Measurements from ENCODE around the gene PRKCI. TPM values are rescaled to one million over a fixed set of nuclear protein-coding genes. Genes with fewer than 3 reads are reported as not detected.

The PRKCI gene
- total and polyA plus RNA-seq, 10 donors: 3.6 to 28.7 (median 14.9) TPM

DNA sequence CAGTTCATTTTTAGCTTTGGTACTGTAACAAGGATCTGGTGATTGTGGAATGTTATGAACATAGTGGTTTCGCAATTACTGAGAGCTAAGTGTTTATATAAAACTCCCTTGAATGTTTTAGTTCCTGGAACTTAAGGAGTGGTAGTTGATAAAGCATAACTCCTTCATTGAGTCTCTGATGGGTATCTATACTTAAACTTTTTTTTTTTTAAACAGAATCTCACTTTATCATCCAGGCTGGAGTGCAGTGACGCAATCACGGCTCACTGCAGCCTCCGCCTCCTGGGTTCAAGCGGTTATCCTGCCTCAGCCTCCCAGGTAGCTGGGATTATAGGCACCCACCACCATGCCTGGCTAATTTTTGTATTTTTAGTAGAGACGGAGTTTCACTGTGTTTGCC, 11.3 kb downstream of the PRKCI start:
- Histone ChIP-seq H3K36me3 (peaks cover 0 to 27% (median 15%) of the 10 kb centered on the region in 6 donors), H3K9me3 (no peaks in the 10 kb centered on the region), H3K27me3 (replicated peaks in 1 of 7) (no peaks in the 10 kb centered on the region), H3K27ac (no peak overlapping the region), H3K4me3 (no peak overlapping the region), H3K4me1 (peaks cover 0 to 7% (median 0%) of the 10 kb centered on the region in 6 donors)
- intact Hi-C loops (cut with DNase I; ENCODE audit: low total_unique reads): no loop called here
- WGBS, 5 donors: 83 to 96% (median 89%) methylated on average over 6 of the region's 6 CpGs
- TF ChIP-seq, protein P1, sequence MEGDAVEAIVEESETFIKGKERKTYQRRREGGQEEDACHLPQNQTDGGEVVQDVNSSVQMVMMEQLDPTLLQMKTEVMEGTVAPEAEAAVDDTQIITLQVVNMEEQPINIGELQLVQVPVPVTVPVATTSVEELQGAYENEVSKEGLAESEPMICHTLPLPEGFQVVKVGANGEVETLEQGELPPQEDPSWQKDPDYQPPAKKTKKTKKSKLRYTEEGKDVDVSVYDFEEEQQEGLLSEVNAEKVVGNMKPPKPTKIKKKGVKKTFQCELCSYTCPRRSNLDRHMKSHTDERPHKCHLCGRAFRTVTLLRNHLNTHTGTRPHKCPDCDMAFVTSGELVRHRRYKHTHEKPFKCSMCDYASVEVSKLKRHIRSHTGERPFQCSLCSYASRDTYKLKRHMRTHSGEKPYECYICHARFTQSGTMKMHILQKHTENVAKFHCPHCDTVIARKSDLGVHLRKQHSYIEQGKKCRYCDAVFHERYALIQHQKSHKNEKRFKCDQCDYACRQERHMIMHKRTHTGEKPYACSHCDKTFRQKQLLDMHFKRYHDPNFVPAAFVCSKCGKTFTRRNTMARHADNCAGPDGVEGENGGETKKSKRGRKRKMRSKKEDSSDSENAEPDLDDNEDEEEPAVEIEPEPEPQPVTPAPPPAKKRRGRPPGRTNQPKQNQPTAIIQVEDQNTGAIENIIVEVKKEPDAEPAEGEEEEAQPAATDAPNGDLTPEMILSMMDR (IDR thresholded peaks at IDR 0.05 in 8 of 11, conservative IDR thresholded peaks at IDR 0.05 in 3 of 11): no peak
- TF ChIP-seq POLR2A (IDR thresholded peaks at IDR 0.05) (no peak), POLR2AphosphoS5 (IDR thresholded peaks at IDR 0.05) (no peak)
- no peak for DNase-seq

DNA sequence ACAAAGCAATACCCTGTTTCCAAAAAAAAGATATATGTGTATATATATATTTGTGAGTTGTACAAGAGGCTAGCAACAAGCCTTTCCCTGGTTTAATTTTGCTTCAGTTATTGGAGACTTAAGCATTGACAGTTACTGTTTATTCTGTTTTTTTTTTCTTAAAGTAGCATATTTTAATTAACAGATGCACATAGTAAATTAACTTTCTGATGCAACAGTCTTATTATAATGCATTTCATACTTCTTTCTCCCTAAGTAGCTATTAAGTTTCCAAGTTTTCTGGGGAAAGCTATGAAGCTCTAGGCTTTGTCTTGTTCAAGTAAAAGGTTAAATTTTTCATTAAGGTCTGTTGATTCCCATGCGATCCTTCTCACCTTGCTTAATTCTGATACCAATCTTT, 17.9 kb downstream of the PRKCI start:
- Histone ChIP-seq H3K9me3 (no peaks in the 10 kb centered on the region), H3K4me1 (no peaks in the 10 kb centered on the region), H3K4me3 (no peak overlapping the region), H3K27me3 (replicated peaks in 1 of 7) (no peaks in the 10 kb centered on the region), H3K36me3 (peaks cover 0 to 52% (median 15%) of the 10 kb centered on the region in 6 donors), H3K27ac (no peak overlapping the region)
- WGBS, 5 donors: 90 to 97% (median 93%) methylated on average over 1 of the region's 1 CpG
- intact Hi-C loops (cut with DNase I; ENCODE audit: low total_unique reads): no loop called here
- no peak for DNase-seq
- no peak for TF ChIP-seq POLR2AphosphoS5 (IDR thresholded peaks at IDR 0.05)
- TF ChIP-seq, protein P1 (IDR thresholded peaks at IDR 0.05 in 8 of 11, conservative IDR thresholded peaks at IDR 0.05 in 3 of 11): no peak
- TF ChIP-seq POLR2A (IDR thresholded peaks at IDR 0.05): no peak

DNA sequence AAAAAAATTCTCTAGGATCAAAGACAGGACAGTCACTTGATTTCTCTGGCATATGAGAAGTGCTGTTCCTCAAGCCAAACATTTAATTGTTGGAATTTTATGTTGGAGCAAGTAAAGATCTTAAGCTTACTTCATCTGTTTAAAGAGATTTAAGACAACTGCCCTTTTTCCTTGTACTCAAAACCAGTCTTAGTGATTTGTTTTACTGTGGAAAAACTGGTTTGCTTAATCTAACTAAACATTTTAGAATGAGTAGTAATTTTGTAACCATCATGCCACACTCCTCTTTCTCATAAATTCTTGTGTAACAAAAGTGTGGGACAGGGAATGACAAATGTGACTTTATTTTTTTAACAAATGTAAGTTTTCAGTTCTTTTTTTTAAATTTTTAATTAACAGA, 18.4 kb downstream of the PRKCI start:
- no peak for DNase-seq
- intact Hi-C loops (cut with DNase I; ENCODE audit: low total_unique reads): no loop called here
- TF ChIP-seq POLR2AphosphoS5 (IDR thresholded peaks at IDR 0.05): no peak
- TF ChIP-seq, protein P1 (IDR thresholded peaks at IDR 0.05 in 8 of 11, conservative IDR thresholded peaks at IDR 0.05 in 3 of 11): no peak
- TF ChIP-seq POLR2A (IDR thresholded peaks at IDR 0.05): no peak
- Histone ChIP-seq H3K36me3 (peaks cover 0 to 50% (median 14%) of the 10 kb centered on the region in 6 donors), H3K4me3 (no peak overlapping the region), H3K4me1 (no peaks in the 10 kb centered on the region), H3K9me3 (no peaks in the 10 kb centered on the region), H3K27ac (no peak overlapping the region), H3K27me3 (replicated peaks in 1 of 7) (no peaks in the 10 kb centered on the region)

DNA sequence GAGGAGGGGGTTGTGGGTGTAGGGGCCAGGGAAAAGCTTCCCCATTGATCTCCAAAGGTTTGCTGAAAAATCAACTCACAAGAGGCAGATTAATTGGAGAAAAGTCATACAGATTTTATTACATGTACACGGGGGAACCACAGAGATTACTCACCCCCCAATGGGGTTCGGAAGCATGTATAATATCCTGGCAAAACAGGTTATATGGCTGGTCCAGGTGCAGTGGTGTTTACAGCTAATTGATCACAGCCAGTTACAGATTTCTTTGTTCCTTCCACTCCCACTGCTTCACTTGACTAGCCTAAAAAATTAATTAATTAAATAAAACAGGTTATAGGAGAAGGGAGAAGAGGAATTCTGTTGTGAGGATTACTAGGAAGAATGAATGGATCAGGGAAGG, 22.4 kb downstream of the PRKCI start:
- 89 to 97% (median 90%) methylated on average over 2 of the region's 2 CpGs for WGBS, 5 donors
- no peak for TF ChIP-seq POLR2A (IDR thresholded peaks at IDR 0.05)
- TF ChIP-seq POLR2AphosphoS5 (IDR thresholded peaks at IDR 0.05): no peak
- TF ChIP-seq, protein P1 (IDR thresholded peaks at IDR 0.05 in 8 of 11, conservative IDR thresholded peaks at IDR 0.05 in 3 of 11): no peak
- no peak overlapping the region for H3K4me3 ChIP-seq
- no peak for DNase-seq
- H3K9me3 ChIP-seq: no peaks in the 10 kb centered on the region
- no peaks in the 10 kb centered on the region for H3K4me1 ChIP-seq
- intact Hi-C loops (cut with DNase I; ENCODE audit: low total_unique reads): no loop called here
- H3K27me3 ChIP-seq (replicated peaks in 1 of 7): no peaks in the 10 kb centered on the region
- H3K36me3 ChIP-seq: peaks cover 0 to 25% (median 0%) of the 10 kb centered on the region in 6 donors
- H3K27ac ChIP-seq: no peak overlapping the region

Data from spleen (tissue), 11 donors.